SIG-M5 (cell line): ENCODE data around the gene INCENP.

Experiments used
- DNase-seq: peaks from one replicate; lab custom pipeline; 2025; lab: John Stamatoyannopoulos, UW

INCENP gene

GRCh38 chr11:62141111-62142042, 17.6 kb downstream of the INCENP start:
- DNase-seq = no peak

GRCh38 chr11:62142043-62142375, 18.2 kb downstream of the INCENP start:
- no peak for DNase-seq

- no peak for DNase-seq
Measured at GRCh38 chr11:62142921-62143320, 19.1 kb downstream of the INCENP start.

- no peak for DNase-seq
Measured at GRCh38 chr11:62143727-62144126, 19.9 kb downstream of the INCENP start.

- DNase-seq = no peak
Measured at GRCh38 chr11:62144641-62145255, 20.9 kb downstream of the INCENP start.

GRCh38 chr11:62145261-62145871, 21.6 kb downstream of the INCENP start:
- DNase-seq = no peak

- no peak for DNase-seq
Measured at GRCh38 chr11:62146476-62147200, 22.8 kb downstream of the INCENP start.

- DNase-seq = no peak
Measured at GRCh38 chr11:62147545-62147944, 23.7 kb downstream of the INCENP start.

GRCh38 chr11:62148271-62148980, 24.6 kb downstream of the INCENP start:
- no peak for DNase-seq

- no peak for DNase-seq
Measured at GRCh38 chr11:62149986-62150886, 26.4 kb downstream of the INCENP start.

- no peak for DNase-seq
Measured at GRCh38 chr11:62150887-62151736, 27.3 kb downstream of the INCENP start.

GRCh38 chr11:62151737-62152102, 27.9 kb downstream of the INCENP start:
- DNase-seq = no peak

GRCh38 chr11:62152245-62153086, 28.7 kb downstream of the INCENP start:
- no peak for DNase-seq

- DNase-seq = no peak
Measured at GRCh38 chr11:62153087-62153395, 29.2 kb downstream of the INCENP start.

- no peak for DNase-seq
Measured at GRCh38 chr11:62153617-62154016, 29.8 kb downstream of the INCENP start.

GRCh38 chr11:62157603-62158002, 33.8 kb downstream of the INCENP start:
- DNase-seq = no peak

GRCh38 chr11:62166371-62166770, 42.6 kb downstream of the INCENP start:
- no peak for DNase-seq

- no peak for DNase-seq
Measured at GRCh38 chr11:62169448-62169847, 45.6 kb downstream of the INCENP start.

- no peak for DNase-seq
Measured at GRCh38 chr11:62169935-62170334, 46.1 kb downstream of the INCENP start.
